K562 (cell line): ENCODE measurements around the gene SLC22A1. TPM values are rescaled to one million over a fixed set of nuclear protein-coding genes. Genes with fewer than 3 reads are reported as not detected.

ENCODE experiments used
- ATAC-seq: fragments of 200-7000 bp; cut with Tn5 transposase; 3 replicates; pipeline ENCODE4 v1.9.1; 2020; ENCODE audit warnings: moderate library complexity
- BruUV-seq: library from RNA; stranded (reverse); fragments of 400-500 nt; replicated peaks from 2 replicates; lab custom pipeline; 2021; lab: Mats Ljungman, UMichigan
- CTCF ChIA-PET: fragments of 300-600 bp; formaldehyde crosslinking; extraction: SDS; loops from one replicate; lab custom pipeline; 2021; ENCODE audit warnings: low intra/inter-chr PET ratio; lab: Yijun Ruan, JAX
- POLR2A ChIA-PET: fragments of 300-600, 350-650 bp; sonication (Branson Sonifier 250); formaldehyde crosslinking; extraction: SDS; loops from one replicate; lab custom pipeline; 2021; ENCODE audit warnings: antibody characterized with exemption, inconsistent platforms; lab: Yijun Ruan, JAX
- DNase-seq, 4 experiments: peaks; one replicate each; pipeline versions ENCODE4 v3.0.0 to v3.0.0-alpha.2; 2011 to 2018; ENCODE audit warnings: low spot score in 3 of 4, mixed read lengths in 3 of 4; ENCODE audit errors: extremely low read depth in 1 of 4
- FAIRE-seq: peaks from 2 replicates; lab custom pipeline; 2011; peaks lifted over from hg19 to GRCh38; lab: Jason Lieb, UNC
- H2AFZ ChIP-seq: 2 replicates; pipeline ENCODE4 v1.6.0; 2011; ENCODE audit warnings: low read depth, low read length, control low read depth, inconsistent platforms
- H3K27ac ChIP-seq: fragments of 200-600 bp; 3 replicates; pipeline ENCODE4 v1.8.0; 2011; ENCODE audit warnings: low read depth, mild to moderate bottlenecking, control low read depth, inconsistent platforms, low read length, moderate library complexity, mixed read lengths; ENCODE audit errors: extremely low read depth
- H3K27me3 ChIP-seq, 2 experiments: fragments of 300-600 bp in 1 of 2; 2 replicates in 1 of 2; 3 replicates in 1 of 2; pipeline versions ENCODE4 v1.6.0 to v1.8.0; 2011; ENCODE audit warnings: inconsistent platforms in 2 of 2, low read length in 2 of 2, mild to moderate bottlenecking in 1 of 2, mixed read lengths in 1 of 2, moderate library complexity in 1 of 2; ENCODE audit not compliant: control insufficient read depth in 2 of 2, insufficient read depth in 2 of 2
- H3K36me3 ChIP-seq: fragments of 300-600 bp; 3 replicates; pipeline ENCODE4 v1.8.0; 2011; ENCODE audit warnings: mild to moderate bottlenecking, low read length, inconsistent platforms; ENCODE audit not compliant: control insufficient read depth, insufficient read depth
- H3K4me1 ChIP-seq, 2 experiments: fragments of 200-600 bp in 1 of 2; replicated peaks in 1 of 2; 2 replicates in 1 of 2; 3 replicates in 1 of 2; pipeline versions ENCODE4 v1.5.1 to v1.8.0; 2011; ENCODE audit warnings: inconsistent platforms in 2 of 2, low read length in 2 of 2, mild to moderate bottlenecking in 1 of 2, mixed read lengths in 1 of 2, moderate library complexity in 1 of 2; ENCODE audit not compliant: control insufficient read depth in 2 of 2, insufficient read depth in 2 of 2
- H3K4me2 ChIP-seq: 2 replicates; pipeline ENCODE4 v1.6.1; 2011; ENCODE audit warnings: low read length, control low read depth, inconsistent platforms, mixed read lengths; ENCODE audit not compliant: insufficient read depth
- H3K4me3 ChIP-seq: fragments of 200-600 bp; sonication (generic), shearing (Covaris generic); 2 replicates; pipeline ENCODE4 v1.5.1; 2016; ENCODE audit warnings: control low read depth, inconsistent platforms
- H3K79me2 ChIP-seq: fragments of 200-600 bp; 3 replicates; pipeline ENCODE4 v1.8.0; 2011; ENCODE audit warnings: low read length, inconsistent platforms; ENCODE audit not compliant: control insufficient read depth, insufficient read depth
- H3K9ac ChIP-seq, 2 experiments: 2 replicates each; pipeline versions ENCODE4 v1.6.0 to v1.6.1; 2011; ENCODE audit warnings: low read depth in 2 of 2, low read length in 2 of 2, control low read depth in 1 of 2, inconsistent platforms in 1 of 2, mild to moderate bottlenecking in 1 of 2, mixed read lengths in 1 of 2; ENCODE audit not compliant: insufficient read depth in 1 of 2
- H3K9me1 ChIP-seq: one replicate; pipeline ENCODE4 v1.6.0; 2011; ENCODE audit warnings: inconsistent platforms, mild to moderate bottlenecking, low read length, moderate library complexity; ENCODE audit not compliant: control insufficient read depth, insufficient read depth
- H3K9me3 ChIP-seq: replicated peaks from 2 replicates; pipeline ENCODE4 v1.5.1; 2011; ENCODE audit warnings: low read depth, low read length, inconsistent platforms; ENCODE audit not compliant: control insufficient read depth, insufficient read depth
- H4K20me1 ChIP-seq: replicated peaks from 2 replicates; pipeline ENCODE4 v1.6.1; 2011; ENCODE audit warnings: low read length, inconsistent platforms, mixed read lengths; ENCODE audit not compliant: control insufficient read depth, insufficient read depth
- BRF2 ChIP-seq: IDR thresholded peaks from 3 replicates; pipeline ENCODE4 v1.6.1; 2011; ENCODE audit warnings: borderline replicate concordance, mild to moderate bottlenecking; ENCODE audit not compliant: insufficient read length, insufficient read depth
- CBX3 ChIP-seq, 2 experiments: IDR thresholded peaks; 1 replicate in 1 of 2; 2 replicates in 1 of 2; pipeline ENCODE4 v1.6.1; 2012; ENCODE audit warnings: inconsistent platforms in 2 of 2, low read length in 2 of 2, borderline replicate concordance in 1 of 2, control low read depth in 1 of 2
- CREM ChIP-seq: IDR thresholded peaks from 2 replicates; pipeline ENCODE4 v1.6.1; 2014; ENCODE audit warnings: antibody characterized with exemption, low read depth
- ELF1 ChIP-seq: fragments of 200-800 bp; sonication (Bioruptor generic); IDR thresholded peaks from 2 replicates; pipeline ENCODE4 v1.6.1; 2016; ENCODE audit warnings: missing genetic modification characterization, missing compliant biosample characterization
- GTF2B ChIP-seq: IDR thresholded peaks from 2 replicates; pipeline ENCODE4 v1.6.1; 2011; ENCODE audit not compliant: insufficient read length; ENCODE audit errors: extremely low read depth
- JUNB ChIP-seq: fragments of 450-650 bp; formaldehyde crosslinking; conservative IDR thresholded peaks from 2 replicates; pipeline ENCODE4 v1.4.0; 2020; ENCODE audit warnings: mild to moderate bottlenecking
- KAT2B ChIP-seq: IDR thresholded peaks from one replicate; pipeline ENCODE4 v1.6.1; 2012; ENCODE audit warnings: low read depth, mild to moderate bottlenecking, control low read depth, inconsistent platforms, low read length, moderate library complexity
- KLF10 ChIP-seq: fragments of 250-450 bp; sonication (Bioruptor Pico); IDR thresholded peaks from 2 replicates; pipeline ENCODE4 v1.6.1; 2021; ENCODE audit warnings: matching md5 sums
- PHTF2 ChIP-seq: fragments of 250-450 bp; sonication (Bioruptor Pico); IDR thresholded peaks from 2 replicates; pipeline ENCODE4 v1.5.0; 2021; ENCODE audit warnings: mild to moderate bottlenecking
- PML ChIP-seq: IDR thresholded peaks from 2 replicates; pipeline ENCODE4 v1.6.1; 2012; ENCODE audit warnings: low read length, inconsistent platforms
- RAD51 ChIP-seq: fragments of 450-650 bp; IDR thresholded peaks from 2 replicates; pipeline ENCODE4 v1.7.1; 2016; ENCODE audit warnings: low read depth, mild to moderate bottlenecking, borderline replicate concordance
- RBM14 ChIP-seq: fragments of 200-400 bp; formaldehyde crosslinking; IDR thresholded peaks from 2 replicates; pipeline ENCODE4 v1.6.1; 2018; ENCODE audit warnings: low read depth, mild to moderate bottlenecking, low read length, moderate library complexity, borderline replicate concordance; ENCODE audit not compliant: insufficient read depth
- RBM25 ChIP-seq: fragments of 200-400 bp; formaldehyde crosslinking; IDR thresholded peaks from 2 replicates; pipeline ENCODE4 v1.6.1; 2018; ENCODE audit warnings: low read length, low read depth, moderate library complexity; ENCODE audit not compliant: severe bottlenecking
- SMC3 ChIP-seq: conservative IDR thresholded peaks from 2 replicates; pipeline ENCODE4 v1.6.1; 2011; ENCODE audit warnings: low read depth, low read length, improper control_type of control experiment; ENCODE audit not compliant: insufficient read depth
- TAF7 ChIP-seq: fragments of 450-650 bp; IDR thresholded peaks from 2 replicates; pipeline ENCODE4 v1.6.1; 2016; ENCODE audit warnings: missing genetic modification characterization, missing compliant biosample characterization
- TFE3 ChIP-seq: fragments of 450-650 bp; formaldehyde crosslinking; IDR thresholded peaks from 2 replicates; pipeline ENCODE4 v1.4.0; 2020; ENCODE audit warnings: mild to moderate bottlenecking, mixed read lengths
- THRAP3 ChIP-seq: fragments of 450-650 bp; IDR thresholded peaks from 2 replicates; pipeline ENCODE4 v1.6.1; 2016; ENCODE audit warnings: mild to moderate bottlenecking, inconsistent platforms, borderline replicate concordance
- ZNF212 ChIP-seq: fragments of 450-650 bp; formaldehyde crosslinking; IDR thresholded peaks from 2 replicates; pipeline ENCODE4 v1.4.0; 2020; ENCODE audit warnings: mild to moderate bottlenecking
- ZNF324 ChIP-seq: fragments of 250-450 bp; sonication (Bioruptor Pico); IDR thresholded peaks from 2 replicates; pipeline ENCODE4 v1.4.0; 2020; ENCODE audit warnings: mild to moderate bottlenecking
- WGBS: fragments of 100-300 bp; shearing (Covaris generic); methylation state at CpG from one replicate; pipeline ENCODE4 v1.1.6; 2016; ENCODE audit warnings: low coverage, mixed read lengths; ENCODE audit not compliant: insufficient coverage; ENCODE audit errors: missing lambda C conversion rate; 5-methylcytosine and 5-hydroxymethylcytosine counted together
- in situ Hi-C: fragments of 300-500 bp; cut with MboI; formaldehyde crosslinking; loops from 4 replicates; pipeline ENCODE4 v1.15.0; 2018; ENCODE audit warnings: inconsistent platforms, mixed read lengths
- intact Hi-C: fragments of 100-400 bp; cut with micrococcal nuclease; formaldehyde crosslinking; loops from 2 replicates; pipeline ENCODE4 v1.14.2; 2022
- polyA plus RNA-seq, 8 experiments: library from polyadenylated mRNA; depleted of rRNA in 4 of 8; stranded (reverse) in 5 of 8; unstranded in 3 of 8; fragments of >200 nt; fragmentation: Nextera tagmentation in 2 of 8; fragmentation: Illumina TruSeq in 1 of 8; extraction: Ambion mirVana in 2 of 8; extraction: Trizol in 1 of 8; gene quantifications; 2 replicates each; pipeline versions ENCODE4 v1.2.1 to v1.2.3, GENCODE V29; 2011 to 2014; ENCODE audit warnings: inconsistent platforms in 1 of 8, missing spikeins in 1 of 8
- total RNA-seq, 7 experiments: library from RNA; depleted of rRNA in 6 of 7; stranded (reverse); fragments of >200 nt in 6 of 7; fragmentation: Illumina TruSeq in 2 of 7; extraction: Trizol in 2 of 7; gene quantifications; 2 replicates each; pipeline versions ENCODE4 v1.2.1 to v1.2.3, GENCODE V29; 2011 to 2021; ENCODE audit warnings: low replicate concordance in 1 of 7

SLC22A1 gene
- total and polyA plus RNA-seq, 9 of the 15 experiments (the other 6 are each of a cell fraction or from before 2014, with no cell fraction given), result 0.11 to 0.60 (median 0.26) TPM; not detected in 4

GRCh38 chr6:160137989-160138835 lies 16.6 kb downstream of the SLC22A1 start:
- in situ Hi-C loops, result no loop called here
- ChIA-PET CTCF (interaction anchor here (0.8 to 2.6 kb wide), 5 partner anchors 9 to 530 kb away, joined by 3 to 18 read pairs (median 4); no protein-coding TSS in a partner anchor), POLR2A (interaction anchor here (0.6 to 1.5 kb wide), 6 partner anchors 14 to 271 kb away, joined by 3 to 5 read pairs (median 3); no protein-coding TSS in a partner anchor)
- no peaks in the 10 kb centered on the region for H3K79me2 ChIP-seq
- H3K4me3 ChIP-seq, result no peak overlapping the region
- FAIRE-seq, result peak; percentile 95
- H3K36me3 ChIP-seq, result no peaks in the 10 kb centered on the region
- H3K9me1 ChIP-seq, result no peaks in the 10 kb centered on the region
- H3K9me3 ChIP-seq, result no peaks in the 10 kb centered on the region
- peak; percentile 60 to 73 (median 64) for DNase-seq
- peak; percentile 69 for ATAC-seq
- 6% methylated on average over 8 of the region's 8 CpGs for WGBS
- 0 out of 2 replicates have a peak, but pooled peaks cover 6% of the 10 kb centered on the region for H4K20me1 ChIP-seq
- H3K4me1 ChIP-seq, result peaks cover 0 to 7% of the 10 kb centered on the region in 2 experiments; a peak in 1 of 5 replicates
- no peak overlapping the region for H2AFZ ChIP-seq
- H3K4me2 ChIP-seq, result no peak overlapping the region
- H3K27me3 ChIP-seq, result peaks cover 27 to 57% of the 10 kb centered on the region in 2 experiments
- no peak overlapping the region for H3K27ac ChIP-seq
- BruUV-seq, result no TSS peak
- H3K9ac ChIP-seq, result no peak overlapping the region
- intact Hi-C loops, result loop anchor here (1.0 to 5.0 kb wide), 5 partner anchors 22 to 396 kb away; no protein-coding TSS in a partner anchor
- TF ChIP-seq RBM25 (no peak), KAT2B (no peak), JUNB (CRISPR knock-in tag) (no peak), CREM (no peak), BRF2 (no peak), ZNF324 (CRISPR knock-in tag) (no peak), CBX3 (IDR thresholded peaks at IDR 0.05; ENCODE audit: borderline replicate concordance in 1 of 2, low read length in 2 of 2) (no peak), THRAP3 (no peak), RAD51 (no peak), GTF2B (no peak), PHTF2 (CRISPR knock-in tag) (no peak), TFE3 (CRISPR knock-in tag) (no peak), TAF7 (no peak), KLF10 (CRISPR knock-in tag) (no peak), RBM14 (no peak), ZNF212 (CRISPR knock-in tag) (no peak), PML (no peak), SMC3 (peak; percentile 88), ELF1 (tag) (no peak)
